Right atrium auricular region (tissue), 2 donors: ENCODE data around the gene ORC4. TPM values are rescaled to one million over a fixed set of nuclear protein-coding genes. Genes with fewer than 3 reads are reported as not detected.

ENCODE experiments used
- DNase-seq: peaks from one replicate; pipeline ENCODE4 v3.0.0-alpha.2; 2019; ENCODE audit warnings: low spot score
- H3K27ac ChIP-seq, 2 donors: fragments of 200-600 bp; sonication (generic); 1 replicate in 1 of 2; 2 replicates in 1 of 2; pipeline ENCODE4 v1.5.1; 2016 to 2019
- H3K27me3 ChIP-seq, 2 donors: fragments of 200-600 bp; sonication (generic); one replicate each; pipeline versions ENCODE4 v1.5.1 to v1.6.0; 2017 to 2019
- H3K36me3 ChIP-seq: fragments of 200-600 bp; sonication (generic); one replicate; pipeline ENCODE4 v1.5.1; 2016
- H3K4me1 ChIP-seq, 2 donors: fragments of 200-600 bp; sonication (generic); one replicate each; pipeline versions ENCODE4 v1.5.1 to v1.6.0; 2017 to 2019
- H3K4me3 ChIP-seq, 2 donors: fragments of 200-600 bp; sonication (generic); 1 replicate in 1 of 2; 2 replicates in 1 of 2; pipeline ENCODE4 v1.5.1; 2017 to 2019; ENCODE audit warnings: mild to moderate bottlenecking in 1 of 2, moderate library complexity in 1 of 2
- H3K9me3 ChIP-seq, 2 donors: fragments of 200-600 bp; sonication (generic); one replicate each; pipeline ENCODE4 v1.5.1; 2019
- CTCF ChIP-seq, 2 donors: fragments of 200-600 bp; sonication (generic); IDR thresholded peaks; one replicate each; pipeline ENCODE4 v1.5.1; 2019; ENCODE audit warnings: antibody characterized with exemption in 2 of 2
- total RNA-seq, 2 donors: library from RNA; depleted of rRNA; stranded (reverse); fragments of >200 nt; gene quantifications; one replicate each; pipeline ENCODE4 v1.1.0, GENCODE V29; 2016

The ORC4 gene
- total RNA-seq, 2 donors from 2014 or later: 32.7 to 64.3 TPM

- Histone ChIP-seq H3K27ac (no peak overlapping the region), H3K9me3 (no peaks in the 10 kb centered on the region), H3K36me3 (peaks cover 4% of the 10 kb centered on the region), H3K4me1 (peaks cover 0 to 4% of the 10 kb centered on the region in 2 donors), H3K4me3 (no peak overlapping the region), H3K27me3 (no peaks in the 10 kb centered on the region)
- no peak for DNase-seq
- TF ChIP-seq CTCF (IDR thresholded peaks at IDR 0.05): no peak
Observed at GRCh38 chr2:147916067-147916466, 104.5 kb downstream of the ORC4 start.

GRCh38 chr2:147913701-147914480, 106.6 kb downstream of the ORC4 start:
- Histone ChIP-seq H3K27ac (no peak overlapping the region), H3K36me3 (no peaks in the 10 kb centered on the region), H3K4me1 (peaks cover 0 to 4% of the 10 kb centered on the region in 2 donors), H3K27me3 (no peaks in the 10 kb centered on the region), H3K9me3 (no peaks in the 10 kb centered on the region), H3K4me3 (no peak overlapping the region)
- DNase-seq: no peak
- TF ChIP-seq CTCF (IDR thresholded peaks at IDR 0.05): no peak

- no peaks in the 10 kb centered on the region for H3K9me3 ChIP-seq
- no peak overlapping the region for H3K27ac ChIP-seq
- peak; percentile 52 to 86 for TF ChIP-seq CTCF (IDR thresholded peaks at IDR 0.05)
- peaks cover 0 to 4% of the 10 kb centered on the region in 2 donors for H3K4me1 ChIP-seq
- DNase-seq: no peak
- H3K4me3 ChIP-seq: no peak overlapping the region
- H3K36me3 ChIP-seq: no peaks in the 10 kb centered on the region
- H3K27me3 ChIP-seq: no peaks in the 10 kb centered on the region
Observed at GRCh38 chr2:147910990-147911473, 109.5 kb downstream of the ORC4 start.

GRCh38 chr2:147909178-147909577, 111.4 kb downstream of the ORC4 start:
- no peak for TF ChIP-seq CTCF (IDR thresholded peaks at IDR 0.05)
- Histone ChIP-seq H3K9me3 (no peaks in the 10 kb centered on the region), H3K27ac (no peak overlapping the region), H3K36me3 (no peaks in the 10 kb centered on the region), H3K27me3 (no peaks in the 10 kb centered on the region), H3K4me3 (no peak overlapping the region), H3K4me1 (peaks cover 0 to 4% of the 10 kb centered on the region in 2 donors)
- DNase-seq: no peak

GRCh38 chr2:147904051-147904450, 116.5 kb downstream of the ORC4 start:
- Histone ChIP-seq H3K27ac (no peak overlapping the region), H3K36me3 (no peaks in the 10 kb centered on the region), H3K4me1 (no peaks in the 10 kb centered on the region), H3K27me3 (no peaks in the 10 kb centered on the region), H3K9me3 (no peaks in the 10 kb centered on the region), H3K4me3 (no peak overlapping the region)
- no peak for DNase-seq
- no peak for TF ChIP-seq CTCF (IDR thresholded peaks at IDR 0.05)
